ENCODE data around the gene CPNE9.

The CPNE9 gene

GRCh38 chr3:9698293-9698692 is 5.3 kb upstream of the CPNE9 start:
- TF ChIP-seq ARNTL (CRISPR knock-in tag; IDR thresholded peaks at IDR 0.05; ENCODE audit: borderline replicate concordance, low read depth) = no peak
- no peak for TF ChIP-seq PPARA (CRISPR knock-in tag; IDR thresholded peaks at IDR 0.05; ENCODE audit: borderline replicate concordance)
- no peak for TF ChIP-seq TCF4 (CRISPR knock-in tag; IDR thresholded peaks at IDR 0.05; ENCODE audit: borderline replicate concordance)
- TF ChIP-seq ISL1 (CRISPR knock-in tag; IDR thresholded peaks at IDR 0.05) = no peak
- TF ChIP-seq TSHZ2 (CRISPR knock-in tag; IDR thresholded peaks at IDR 0.05) = no peak
- TF ChIP-seq ZFP30 (CRISPR knock-in tag; IDR thresholded peaks at IDR 0.05) = no peak
- no peak for TF ChIP-seq TOX (CRISPR knock-in tag; IDR thresholded peaks at IDR 0.05; ENCODE audit: borderline replicate concordance)
- no peak for TF ChIP-seq ZFP3 (CRISPR knock-in tag; IDR thresholded peaks at IDR 0.05)
- TF ChIP-seq GLIS3 (CRISPR knock-in tag; IDR thresholded peaks at IDR 0.05) = no peak
- TF ChIP-seq CREB5 (CRISPR knock-in tag; IDR thresholded peaks at IDR 0.05; ENCODE audit: low read depth) = no peak
- no peak for ATAC-seq

- no peak for TF ChIP-seq ZFP3 (CRISPR knock-in tag; IDR thresholded peaks at IDR 0.05)
- ATAC-seq = no peak
Observed at GRCh38 chr3:9700536-9700935, 3.1 kb upstream of the CPNE9 start.

- TF ChIP-seq PATZ1 (CRISPR knock-in tag; IDR thresholded peaks at IDR 0.05; ENCODE audit: borderline replicate concordance) (no peak), POU6F1 (CRISPR knock-in tag; IDR thresholded peaks at IDR 0.05; ENCODE audit: borderline replicate concordance, low read depth) (no peak), TOX (CRISPR knock-in tag; IDR thresholded peaks at IDR 0.05; ENCODE audit: borderline replicate concordance) (no peak), SNAI2 (CRISPR knock-in tag; IDR thresholded peaks at IDR 0.05) (no peak), ESRRG (CRISPR knock-in tag; IDR thresholded peaks at IDR 0.05) (no peak), ARNTL (CRISPR knock-in tag; IDR thresholded peaks at IDR 0.05; ENCODE audit: borderline replicate concordance, low read depth) (no peak), TSHZ2 (CRISPR knock-in tag; IDR thresholded peaks at IDR 0.05) (no peak)
- no peak for ATAC-seq
Observed at GRCh38 chr3:9701006-9701405, 2.6 kb upstream of the CPNE9 start.

GRCh38 chr3:9701711-9702110 is 1.9 kb upstream of the CPNE9 start:
- no peak for ATAC-seq

More at GRCh38 chr3:9701711-9702110, 1.9 kb upstream of the CPNE9 start:
- TF ChIP-seq PATZ1 (CRISPR knock-in tag; IDR thresholded peaks at IDR 0.05; ENCODE audit: borderline replicate concordance) (no peak), ZNF70 (CRISPR knock-in tag; IDR thresholded peaks at IDR 0.05) (no peak), ZNF8 (CRISPR knock-in tag; IDR thresholded peaks at IDR 0.05) (no peak), ZFP30 (CRISPR knock-in tag; IDR thresholded peaks at IDR 0.05) (no peak), CREB5 (CRISPR knock-in tag; IDR thresholded peaks at IDR 0.05; ENCODE audit: low read depth) (no peak), ARNTL (CRISPR knock-in tag; IDR thresholded peaks at IDR 0.05; ENCODE audit: borderline replicate concordance, low read depth) (no peak), ESRRG (CRISPR knock-in tag; IDR thresholded peaks at IDR 0.05) (no peak)

All from SK-N-SH treated with all-trans-retinoic acid at 6 μM for 48 hours (cell line).